Adrenal gland (tissue), 5 donors: ENCODE measurements around the gene CCDC6.
"Not testable (repeated sequence)": the region's sequence is repeated elsewhere in the genome, so short reads cannot be mapped to it uniquely, and the experiment has no call there.

ENCODE experiments used
- CTCF ChIP-seq, 6 experiments: fragments of 450-650 bp in 4 of 6; fragments of 200-600 bp in 2 of 6; sonication (generic) in 1 of 6; IDR thresholded peaks; 1 replicate in 5 of 6; 2 replicates in 1 of 6; pipeline versions ENCODE4 v1.5.1 to v1.8.0; 2016 to 2021; ENCODE audit warnings: antibody characterized with exemption in 6 of 6, mild to moderate bottlenecking in 2 of 6, moderate library complexity in 1 of 6
- POLR2A ChIP-seq, 2 donors: fragments of 450-650 bp; IDR thresholded peaks; one replicate each; pipeline ENCODE4 v1.6.1; 2017; ENCODE audit warnings: antibody characterized with exemption in 2 of 2, mild to moderate bottlenecking in 2 of 2, moderate library complexity in 1 of 2
- donor health status: DM: no; HTN: no; CAD: no.

DNA sequence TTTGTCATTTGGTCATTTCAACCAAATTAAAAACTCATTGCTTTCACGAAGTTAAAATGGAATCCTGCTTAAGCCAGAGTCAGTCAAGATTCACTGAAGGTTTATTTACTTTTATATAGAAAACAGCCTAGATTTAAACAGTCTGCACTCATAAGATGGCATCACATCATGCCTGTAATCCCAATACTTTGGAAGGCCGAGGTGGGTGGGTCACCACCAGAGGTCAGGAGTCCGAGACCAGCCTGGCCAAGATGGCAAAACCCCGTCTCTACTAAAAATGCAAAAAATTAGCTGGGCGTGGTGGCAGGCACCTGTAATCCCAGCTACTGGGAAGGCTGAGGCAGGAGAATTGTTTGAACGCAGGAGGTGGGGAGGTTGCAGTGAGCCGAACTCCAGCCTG, 119.3 kb downstream of the CCDC6 start:
- not testable (repeated sequence) for TF ChIP-seq CTCF, POLR2A (IDR thresholded peaks at IDR 0.05)
